ENCODE data around the gene FAM32A.

FAM32A gene

DNA sequence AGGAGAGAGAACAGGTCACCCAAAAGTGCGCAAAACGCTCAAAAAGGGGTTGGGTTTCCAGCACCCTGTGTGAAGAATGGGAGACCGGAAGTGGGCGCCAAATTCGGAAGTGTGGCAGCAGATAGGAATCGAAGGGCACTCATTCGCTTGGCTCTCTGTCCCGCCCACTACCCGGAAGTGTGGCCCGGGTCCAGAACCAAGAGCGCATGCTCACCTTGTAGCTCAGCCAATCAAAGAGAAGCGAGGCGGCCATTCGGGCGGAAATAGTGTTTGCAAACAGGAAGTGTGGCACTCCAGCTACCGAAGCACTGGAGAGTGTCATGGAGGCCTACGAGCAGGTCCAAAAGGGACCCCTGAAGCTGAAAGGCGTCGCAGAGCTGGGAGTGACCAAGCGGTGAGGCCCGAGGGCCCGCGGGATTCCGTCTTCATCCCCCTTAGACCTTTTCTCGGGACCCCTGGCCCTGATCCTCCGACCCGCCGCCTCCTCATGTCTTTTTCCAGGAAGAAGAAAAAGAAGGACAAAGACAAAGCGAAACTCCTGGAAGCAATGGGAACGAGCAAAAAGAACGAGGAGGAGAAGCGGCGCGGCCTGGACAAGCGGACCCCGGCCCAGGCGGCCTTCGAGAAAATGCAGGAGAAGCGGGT lies at the start of gene FAM32A:
FAM32A (plus strand) TSS at position 288 of the 645 bp plus-strand sequence; CDS start at position 321, 33 bp downstream.
- peak; percentile 99 for DNase-seq

DNA sequence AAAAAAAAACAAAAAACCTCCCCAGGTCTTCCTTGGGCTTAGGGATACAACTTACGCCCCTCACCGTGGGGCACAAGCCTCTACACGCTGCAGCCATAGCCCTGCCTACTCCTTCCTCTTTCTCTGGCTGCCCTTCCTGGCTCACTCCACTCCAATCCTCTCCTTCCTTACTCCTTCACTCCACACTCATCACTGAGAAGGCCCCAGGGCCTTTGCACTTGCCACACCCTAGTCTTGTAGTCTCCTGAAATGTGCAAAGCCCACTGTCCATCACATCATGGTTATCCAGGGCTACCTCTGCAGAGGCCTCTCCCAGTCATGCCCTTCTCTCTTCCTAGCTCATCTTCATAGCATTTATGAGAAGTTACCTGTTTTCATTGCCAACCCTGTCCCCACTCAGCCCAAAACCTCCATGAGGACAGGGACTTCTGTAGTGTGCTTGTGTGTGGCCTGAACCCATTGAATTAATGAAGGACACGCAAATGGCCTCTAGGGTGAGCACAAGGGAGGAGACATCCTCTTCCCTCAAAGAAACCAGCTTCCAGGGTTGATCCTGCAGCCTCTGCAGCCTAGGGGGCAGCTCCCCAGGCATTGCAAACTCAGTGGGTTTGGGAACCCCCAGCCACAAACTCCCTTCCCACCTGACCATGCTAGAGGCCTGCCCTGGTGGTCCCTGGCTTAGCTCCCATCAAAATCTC lies 49.6 kb upstream of the FAM32A start:
- no peak for DNase-seq

DNA sequence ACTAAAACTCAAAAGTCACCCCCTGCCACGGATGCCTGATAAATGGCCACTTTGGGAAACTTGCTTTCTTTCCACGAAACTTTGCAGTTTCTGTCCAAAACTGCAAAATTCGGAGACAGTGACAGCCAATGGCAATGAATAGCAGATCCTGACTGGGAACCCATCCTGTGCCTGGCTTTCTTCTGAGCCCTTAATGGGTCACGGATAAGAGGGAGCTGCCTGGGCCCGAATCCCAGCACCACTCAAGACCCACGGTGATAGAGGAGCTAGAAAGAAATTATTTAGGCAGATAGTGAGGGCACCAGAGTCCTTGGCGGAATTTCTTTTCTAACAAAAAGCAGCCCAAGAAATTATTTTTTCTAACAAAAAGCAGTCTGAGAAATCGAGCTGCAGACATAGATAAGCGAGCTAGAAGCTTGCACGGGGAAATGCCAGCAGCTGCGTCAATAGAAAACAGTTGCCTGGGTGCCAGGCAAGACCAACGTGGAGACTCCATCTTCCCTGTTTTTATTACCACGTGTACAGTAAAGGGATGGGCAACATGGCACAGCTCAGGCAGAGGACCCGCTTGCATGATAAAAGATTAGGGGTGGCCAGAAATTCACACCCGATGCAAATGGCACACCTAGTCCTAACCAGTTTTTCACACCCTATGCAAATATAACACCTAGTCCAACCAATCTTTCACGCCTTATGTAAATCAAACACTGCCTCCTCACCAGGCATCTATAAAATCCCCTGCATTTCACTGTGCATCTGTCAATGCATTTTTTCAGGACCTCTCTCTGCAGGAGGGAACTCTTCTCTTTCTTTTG lies 48.8 kb upstream of the FAM32A start:
- DNase-seq, result no peak

DNA sequence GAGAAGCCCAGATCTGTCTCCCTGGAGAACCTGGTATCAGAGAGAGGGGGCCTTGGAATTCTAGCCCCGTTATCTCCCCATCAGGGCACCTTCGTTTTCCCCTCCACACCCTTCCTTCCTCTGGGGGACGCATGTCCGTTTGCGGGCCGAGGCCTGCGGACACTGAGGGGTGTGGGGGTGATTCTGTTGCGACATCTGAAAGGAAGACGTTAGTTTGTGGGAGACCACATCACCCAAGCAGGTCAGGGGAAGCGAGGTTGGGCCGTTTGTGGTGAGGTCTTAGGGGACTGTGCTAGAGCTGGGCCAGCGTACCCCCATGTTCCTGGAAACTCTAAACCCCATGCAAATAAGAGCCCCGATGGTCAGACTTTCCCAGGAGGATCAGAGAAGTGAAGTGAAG lies 45.5 kb upstream of the FAM32A start:
- DNase-seq, result no peak

DNA sequence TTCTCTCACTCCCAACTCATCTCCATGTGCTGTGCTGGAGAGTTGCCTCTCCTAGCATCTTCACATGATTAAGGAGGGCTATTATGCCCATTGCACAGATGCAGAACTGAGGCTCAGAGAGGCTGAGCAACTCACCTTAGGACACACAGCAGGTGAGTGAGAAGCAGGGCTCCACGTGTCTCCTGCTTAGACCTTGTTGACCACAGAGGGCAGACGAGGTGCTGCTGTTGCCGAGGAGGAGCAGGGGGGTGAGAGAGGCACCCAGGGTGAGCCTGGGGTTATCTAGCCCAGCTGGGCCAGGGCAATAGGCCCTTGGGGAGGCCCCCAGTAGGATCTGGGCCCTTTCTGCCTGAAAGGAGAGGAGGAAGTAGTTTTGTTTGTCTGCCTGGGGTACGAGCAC lies 44.2 kb upstream of the FAM32A start:
- DNase-seq, result no peak

DNA sequence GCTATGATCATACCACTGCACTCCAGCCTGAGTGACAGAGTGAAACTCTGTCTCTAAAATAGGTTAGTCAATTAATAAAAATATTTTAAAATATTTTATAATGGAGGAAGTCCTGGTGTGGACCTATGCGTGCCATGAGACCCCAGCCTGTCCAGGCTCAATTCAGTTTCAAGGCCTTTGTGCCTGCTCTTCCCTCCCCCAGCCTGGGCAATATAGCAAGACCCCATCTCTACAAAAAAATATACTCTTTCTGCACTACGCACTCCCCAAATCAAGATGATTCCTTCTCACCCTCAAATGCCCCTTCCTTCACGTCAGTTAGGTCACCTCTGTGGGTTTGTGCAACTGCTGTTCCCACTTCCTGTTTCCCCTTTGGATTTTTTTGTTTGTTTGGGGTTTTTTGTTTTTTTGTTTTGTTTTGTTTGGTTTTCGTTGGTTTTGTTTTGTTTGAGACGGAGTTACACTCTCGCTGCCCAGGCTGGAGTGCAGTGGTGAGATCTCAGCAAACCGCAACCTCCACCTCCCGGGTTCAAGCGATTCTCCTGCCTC lies 43.1 kb upstream of the FAM32A start:
- DNase-seq, result no peak

DNA sequence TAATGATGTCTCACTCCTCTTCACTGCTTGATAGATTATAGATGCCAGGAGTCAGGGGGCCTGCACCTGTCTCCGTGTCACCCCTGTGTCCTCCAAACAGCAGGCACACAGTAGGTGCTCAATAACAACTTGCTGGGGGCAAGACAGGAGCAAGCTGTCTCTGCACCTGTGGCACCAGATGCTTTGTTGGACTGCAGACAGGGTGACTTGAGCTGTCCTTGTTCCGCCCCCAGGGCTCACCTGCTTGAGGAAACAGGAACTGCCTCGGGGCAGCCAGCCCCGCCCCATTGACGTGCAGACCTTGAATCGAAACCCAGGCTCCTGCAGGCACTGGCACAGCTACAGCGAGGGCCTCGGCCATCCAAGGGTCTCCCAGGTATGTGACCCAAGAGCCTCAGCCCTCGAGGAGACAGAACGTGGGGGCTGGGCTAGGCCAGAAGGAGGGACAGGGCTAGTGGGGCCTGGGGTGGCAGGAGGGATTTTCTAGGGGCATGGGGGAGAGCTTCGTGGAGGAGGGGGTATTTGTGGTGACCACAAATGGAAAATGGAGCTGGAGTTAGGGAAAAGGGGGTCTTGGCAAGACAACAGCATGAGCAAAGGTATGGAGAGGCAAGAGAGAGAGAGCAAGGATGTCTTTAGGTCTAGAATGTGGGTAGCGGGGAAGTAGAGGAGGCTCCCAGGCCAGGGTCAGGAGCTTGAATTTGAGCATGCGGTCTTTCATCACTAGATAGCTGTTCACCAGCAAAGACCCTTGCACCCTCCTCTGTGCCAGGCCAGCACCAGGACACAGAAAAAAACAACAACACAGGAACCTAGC lies 41.6 kb upstream of the FAM32A start, which contains the start of gene HSH2D:
HSH2D (plus strand) TSS at position 287 of the 817 bp plus-strand sequence. CDS start 5,066 bp downstream, outside the sequence.
- DNase-seq, result peak; percentile 87

DNA sequence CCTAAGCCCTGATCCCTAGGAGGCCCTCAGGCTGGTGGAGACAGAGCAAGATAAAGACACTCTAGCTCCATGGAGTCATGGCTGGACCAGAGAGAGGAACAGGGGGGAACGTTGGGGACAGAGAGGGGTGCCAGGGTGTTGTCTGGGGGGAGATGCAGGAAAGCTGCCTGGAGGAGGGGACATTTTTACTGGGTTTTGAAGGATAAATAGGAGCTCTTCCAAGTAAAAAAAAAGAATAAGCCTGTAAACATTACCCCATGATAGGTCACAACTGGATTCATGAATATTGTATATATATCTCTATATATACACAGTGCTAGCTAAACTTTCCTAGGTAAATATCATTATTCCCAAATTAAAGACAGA lies 41.0 kb upstream of the FAM32A start:
- DNase-seq, result no peak

DNA sequence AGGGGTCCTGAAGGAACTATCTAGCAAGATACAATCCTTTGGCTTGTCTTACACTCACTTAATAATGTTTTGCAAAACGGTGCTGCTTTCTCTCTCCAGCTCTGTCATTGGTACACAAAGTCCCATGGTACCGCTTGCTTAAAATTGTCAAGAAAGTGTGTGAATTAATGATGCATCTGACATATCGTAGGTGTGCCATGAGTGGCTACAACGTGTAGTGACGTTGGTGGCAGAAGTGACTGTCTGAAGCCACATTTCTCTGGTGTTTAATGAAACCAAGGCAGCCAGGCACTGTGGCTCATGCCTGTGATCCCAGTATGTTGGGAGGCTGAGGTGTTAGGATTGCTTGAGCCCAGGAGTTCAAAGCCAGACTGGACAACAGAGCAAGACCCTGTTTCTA lies 39.1 kb upstream of the FAM32A start:
- no peak for DNase-seq

DNA sequence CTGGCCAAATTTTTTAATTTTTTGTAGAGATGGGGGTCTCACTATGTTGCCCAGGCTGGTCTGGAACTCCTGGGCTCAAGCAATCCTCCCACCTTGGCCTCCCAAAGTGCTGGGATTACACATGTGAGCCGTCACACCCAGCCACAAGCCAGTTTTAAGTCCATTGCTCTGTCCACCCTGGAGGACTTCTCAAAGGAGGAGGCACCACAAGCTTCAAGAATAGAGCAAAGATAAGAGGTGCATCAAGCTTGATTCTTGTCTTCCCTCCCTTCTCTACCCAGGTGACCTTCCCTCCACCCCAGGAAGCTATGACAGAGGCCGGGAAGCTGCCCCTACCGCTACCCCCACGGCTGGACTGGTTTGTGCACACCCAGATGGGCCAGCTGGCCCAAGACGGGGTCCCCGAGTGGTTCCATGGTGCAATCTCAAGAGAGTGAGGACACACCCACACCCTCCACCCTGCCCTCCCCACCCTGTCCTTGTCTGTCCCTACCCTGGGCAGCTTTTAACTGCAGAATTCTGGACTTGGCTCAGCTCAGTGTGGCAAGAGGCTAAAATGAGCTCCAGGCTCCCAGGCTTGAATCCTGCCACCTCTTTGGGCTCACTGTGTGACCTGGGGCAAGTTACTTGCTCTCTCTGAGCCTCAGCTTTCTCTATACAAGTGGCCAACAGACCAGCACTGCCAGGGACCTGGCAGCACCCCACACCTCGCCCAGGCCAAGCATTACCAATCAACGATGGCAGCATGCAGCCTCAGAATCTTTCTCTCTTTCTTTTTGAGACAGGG lies 36.6 kb upstream of the FAM32A start:
- DNase-seq, result no peak

DNA sequence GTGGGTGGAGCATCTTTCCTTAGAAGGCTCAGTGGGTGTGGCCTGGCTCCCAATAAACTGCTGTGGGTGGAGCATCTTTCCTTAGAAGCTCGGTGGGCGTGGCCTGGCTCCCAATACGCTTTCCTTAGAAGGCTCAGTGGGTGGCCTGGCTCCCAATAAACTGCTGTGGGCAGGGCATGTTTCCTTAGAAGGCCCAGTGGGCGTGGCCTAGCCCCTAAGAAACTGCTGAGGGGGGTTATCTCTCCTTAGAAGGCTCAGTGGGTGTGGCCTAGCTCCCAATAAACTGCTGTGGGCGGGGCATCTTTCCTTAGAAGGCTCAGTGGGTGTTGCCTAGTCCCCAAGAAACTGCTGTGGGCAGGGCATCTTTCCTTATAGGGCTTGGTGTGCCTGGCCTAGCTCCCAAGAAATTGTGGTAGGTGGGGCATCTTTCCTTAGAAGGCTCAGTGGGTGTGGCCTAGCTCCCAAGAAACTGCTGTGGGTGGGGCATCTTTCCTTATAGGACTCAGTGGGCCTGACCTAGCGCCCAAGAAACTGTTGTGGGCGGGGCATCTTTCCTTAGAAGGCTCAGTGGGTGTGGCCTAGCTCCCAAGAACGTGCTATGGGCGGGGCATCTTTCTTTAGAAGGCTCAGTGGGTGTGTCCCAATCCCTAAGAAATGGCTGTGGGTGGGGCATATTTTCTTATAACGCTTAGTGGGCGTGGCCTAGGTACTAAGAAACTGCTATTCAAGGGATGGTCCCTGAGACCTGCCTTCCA lies 31.5 kb upstream of the FAM32A start:
- peak; percentile 54 for DNase-seq

DNA sequence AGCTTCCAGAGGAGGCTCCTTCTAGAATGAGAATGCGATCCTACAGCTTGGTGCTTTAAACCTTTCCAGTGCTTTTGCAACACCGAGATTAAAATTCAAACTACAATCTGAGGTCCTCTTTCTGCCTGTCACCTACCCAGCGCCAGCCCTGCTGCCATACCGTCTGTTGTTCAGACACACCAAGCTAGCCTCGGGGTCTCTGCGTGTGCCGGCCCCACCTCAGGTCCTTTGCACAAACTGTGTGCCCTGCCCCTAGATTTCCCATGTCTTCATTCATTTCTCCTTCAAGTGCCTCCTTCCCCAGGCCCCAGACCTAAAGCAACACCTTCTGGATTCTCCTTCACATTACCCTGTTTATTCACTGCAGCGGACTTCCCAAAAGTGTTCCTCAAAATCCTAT lies 30.7 kb upstream of the FAM32A start:
- DNase-seq, result no peak

DNA sequence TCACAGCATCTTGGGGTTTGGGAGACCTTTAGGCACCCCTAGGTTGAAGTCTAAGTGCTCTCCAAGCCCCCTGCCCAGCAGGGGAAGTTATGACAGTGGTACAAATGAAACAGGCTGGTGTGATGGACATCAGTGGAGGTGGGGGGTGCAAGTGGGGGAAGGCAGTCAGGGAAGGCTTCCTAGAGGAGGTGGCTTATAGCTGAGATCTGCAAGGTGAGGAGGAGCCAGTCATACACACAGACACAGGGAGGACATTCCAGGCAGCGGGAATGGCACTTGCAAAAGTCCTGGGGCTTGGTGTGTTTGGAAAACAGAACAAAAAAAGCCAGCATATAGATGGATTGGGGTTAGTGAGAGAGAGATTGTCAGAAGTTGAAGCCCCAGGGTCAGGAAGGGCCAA lies 30.1 kb upstream of the FAM32A start:
- DNase-seq, result no peak

DNA sequence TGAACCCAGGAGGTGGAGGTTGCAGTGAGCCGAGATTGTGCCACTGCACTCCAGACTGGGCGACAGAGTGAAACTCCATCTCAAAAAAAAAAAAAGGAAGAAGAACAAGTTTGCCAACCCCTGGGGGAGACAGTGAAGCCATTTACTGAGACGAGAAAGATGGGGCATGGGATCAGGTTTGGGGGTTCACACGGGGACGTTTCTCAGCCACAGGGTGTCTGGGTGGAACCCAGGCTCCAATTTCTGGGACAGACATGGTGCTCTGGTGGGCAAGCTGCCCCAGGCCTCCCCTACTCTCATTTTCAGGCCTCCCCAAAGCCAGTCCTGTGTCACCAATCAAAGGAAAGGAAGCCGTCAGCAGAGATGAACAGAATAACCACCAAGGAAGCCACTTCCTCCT lies 28.3 kb upstream of the FAM32A start:
- DNase-seq, result no peak

DNA sequence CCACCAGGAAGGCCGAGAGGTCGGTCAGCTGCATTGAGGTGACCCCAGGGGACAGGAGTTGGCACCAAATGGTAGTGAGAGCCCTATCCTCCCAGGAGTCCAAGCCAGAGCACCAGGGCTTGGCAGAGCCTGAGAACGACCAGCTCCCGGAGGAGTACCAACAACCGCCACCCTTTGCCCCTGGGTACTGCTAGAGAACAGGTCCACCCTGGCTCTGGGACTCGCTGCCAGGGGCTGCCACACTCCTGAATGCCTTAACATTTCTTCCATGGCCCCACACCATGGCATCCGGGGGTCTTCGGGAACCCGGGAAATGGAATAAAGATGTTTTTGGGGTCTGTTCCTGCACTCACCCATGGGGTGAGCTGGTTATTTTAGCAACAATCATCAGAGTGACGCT lies 27.6 kb upstream of the FAM32A start:
- no peak for DNase-seq

DNA sequence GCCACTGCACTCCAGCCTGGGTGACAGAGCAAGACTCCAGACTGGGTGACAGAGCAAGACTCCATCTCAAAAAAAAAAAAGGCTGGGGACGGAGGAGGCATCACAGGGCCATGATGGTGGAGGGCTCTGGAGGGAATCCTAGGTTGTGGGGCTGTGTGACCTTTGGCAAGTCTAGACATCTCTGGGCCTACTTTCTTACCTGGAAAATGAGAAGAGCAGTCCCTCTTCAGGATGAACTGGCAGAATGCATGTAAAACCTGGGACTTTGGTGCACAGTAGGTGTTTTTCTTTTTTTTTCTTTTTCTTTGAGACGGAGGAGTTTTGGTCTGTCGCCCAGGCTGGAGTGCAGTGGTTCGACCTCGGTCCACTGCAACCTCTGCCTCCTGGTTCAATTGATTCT lies 25.6 kb upstream of the FAM32A start:
- DNase-seq, result no peak

DNA sequence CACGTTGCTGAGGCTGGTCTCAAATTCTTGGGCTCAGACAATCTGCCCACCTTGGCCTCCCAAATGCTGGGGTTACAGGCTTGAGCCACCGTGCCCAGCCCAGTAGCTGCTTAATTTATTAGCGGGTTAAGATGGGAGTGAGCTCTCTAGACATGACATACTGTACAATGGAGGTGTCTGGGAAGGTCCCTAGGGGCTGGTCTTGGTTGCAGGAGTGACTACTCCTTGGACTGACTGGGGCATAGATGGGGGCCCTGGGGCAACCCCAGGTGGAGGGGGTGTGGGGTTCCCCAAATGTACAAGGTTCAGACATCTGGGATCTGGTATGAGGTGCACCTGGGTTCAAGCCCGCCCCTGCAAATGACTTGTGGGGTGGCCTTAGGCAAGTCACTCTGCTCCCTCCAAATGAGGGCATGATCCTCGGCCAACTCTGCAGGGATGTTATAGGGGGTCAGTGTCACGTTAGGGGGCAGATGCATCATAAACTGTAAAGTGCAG lies 24.7 kb upstream of the FAM32A start:
- DNase-seq, result no peak

DNA sequence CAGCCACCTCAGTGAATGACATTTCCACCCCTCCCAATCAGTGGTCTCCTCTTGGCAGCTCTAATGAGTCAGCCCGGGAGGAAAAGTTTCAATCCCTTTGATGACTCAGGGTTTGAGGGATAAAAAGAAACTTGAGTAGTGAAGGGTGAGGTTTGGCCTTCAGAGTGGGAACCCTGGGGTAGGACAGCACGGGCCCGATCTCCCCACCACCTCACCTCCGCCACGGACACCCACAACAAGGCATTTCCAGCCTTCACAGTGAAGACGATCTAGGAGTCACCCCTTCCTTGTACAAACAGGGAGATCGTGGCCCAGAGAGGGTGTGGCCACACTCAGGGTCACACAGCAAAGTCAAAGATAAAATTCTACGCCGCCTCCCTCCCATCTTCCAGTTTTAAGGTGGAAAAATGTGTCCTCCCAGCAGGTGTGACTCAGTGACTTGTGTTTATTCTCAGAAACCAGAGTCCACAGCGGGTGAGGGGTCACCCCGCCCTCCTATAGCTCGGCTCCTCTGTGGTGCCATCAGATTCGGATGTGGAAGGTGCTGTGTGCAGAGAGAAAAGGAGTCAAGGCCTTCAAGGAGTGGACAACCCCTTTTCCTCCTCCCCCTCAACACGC lies 24.2 kb upstream of the FAM32A start:
- peak; percentile 74 for DNase-seq

DNA sequence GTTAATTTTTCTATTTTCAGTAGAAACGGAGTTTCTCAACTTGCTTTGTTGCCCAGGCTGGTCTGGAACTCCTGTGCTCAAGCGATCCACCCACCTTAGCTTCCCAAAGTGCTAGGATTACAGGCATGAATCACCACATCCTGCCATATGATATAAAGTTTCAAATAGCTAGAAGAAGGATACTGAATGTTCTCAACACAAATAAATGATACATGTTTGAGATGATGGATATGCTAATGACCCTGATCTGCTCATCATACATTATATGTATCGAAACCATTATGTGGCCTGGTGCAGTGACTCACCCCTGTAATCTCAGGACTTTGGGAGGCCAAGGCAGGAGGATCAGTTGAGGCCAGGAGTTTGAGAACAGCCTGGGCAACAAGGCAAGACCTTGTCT lies 23.4 kb upstream of the FAM32A start:
- DNase-seq, result peak; percentile 65

DNA sequence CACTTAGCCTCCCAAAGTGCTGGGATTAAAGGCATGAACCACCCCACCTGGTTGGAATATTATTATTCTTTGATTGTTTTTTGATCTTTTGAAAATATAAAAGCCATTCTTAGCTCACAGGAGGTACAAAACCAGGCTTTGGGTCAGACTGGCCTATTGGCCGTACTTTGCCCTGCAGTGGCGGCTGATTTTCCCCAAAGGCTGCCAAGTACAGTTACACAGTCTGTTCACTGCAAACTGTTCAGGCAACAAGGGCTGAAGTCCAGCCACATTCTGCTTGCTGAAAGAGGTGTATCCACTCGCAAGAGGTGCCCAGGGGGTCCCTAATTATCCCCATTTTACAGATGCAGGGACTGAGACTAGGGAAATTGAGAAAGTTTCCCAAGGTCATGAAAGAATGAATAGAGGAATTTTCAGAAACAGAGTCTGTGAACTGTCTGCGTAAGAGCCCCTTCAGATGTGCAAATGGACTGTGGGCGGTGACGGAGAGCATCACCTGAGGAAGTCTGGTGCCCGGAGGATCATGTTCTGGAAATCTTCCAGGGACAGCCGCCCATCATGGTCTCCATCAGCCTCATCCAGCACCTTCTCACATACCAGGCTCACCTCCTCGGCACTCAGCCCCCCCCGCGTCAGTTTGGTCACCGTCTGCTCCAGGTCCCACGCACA lies 20.9 kb upstream of the FAM32A start:
- DNase-seq, result no peak
